NCI-H2196 (cell line): ENCODE measurements around the gene DSCAM.

ENCODE experiments used
- DNase-seq: peaks from one replicate; lab custom pipeline; 2025; ENCODE audit not compliant: unreplicated experiment; lab: John Stamatoyannopoulos, UW

The DSCAM gene

GRCh38 chr21:39965026-39965425 lies 881.9 kb downstream of the DSCAM start:
- DNase-seq = no peak

GRCh38 chr21:39961251-39961650 lies 885.7 kb downstream of the DSCAM start:
- no peak for DNase-seq
